Amygdala (tissue), 56 donors: ENCODE measurements around the gene ABI3BP.

Experiments
- DNase-seq, 56 donors: peaks; one replicate each; lab custom pipeline; 2025; lab: John Stamatoyannopoulos, UW

Gene ABI3BP

DNA sequence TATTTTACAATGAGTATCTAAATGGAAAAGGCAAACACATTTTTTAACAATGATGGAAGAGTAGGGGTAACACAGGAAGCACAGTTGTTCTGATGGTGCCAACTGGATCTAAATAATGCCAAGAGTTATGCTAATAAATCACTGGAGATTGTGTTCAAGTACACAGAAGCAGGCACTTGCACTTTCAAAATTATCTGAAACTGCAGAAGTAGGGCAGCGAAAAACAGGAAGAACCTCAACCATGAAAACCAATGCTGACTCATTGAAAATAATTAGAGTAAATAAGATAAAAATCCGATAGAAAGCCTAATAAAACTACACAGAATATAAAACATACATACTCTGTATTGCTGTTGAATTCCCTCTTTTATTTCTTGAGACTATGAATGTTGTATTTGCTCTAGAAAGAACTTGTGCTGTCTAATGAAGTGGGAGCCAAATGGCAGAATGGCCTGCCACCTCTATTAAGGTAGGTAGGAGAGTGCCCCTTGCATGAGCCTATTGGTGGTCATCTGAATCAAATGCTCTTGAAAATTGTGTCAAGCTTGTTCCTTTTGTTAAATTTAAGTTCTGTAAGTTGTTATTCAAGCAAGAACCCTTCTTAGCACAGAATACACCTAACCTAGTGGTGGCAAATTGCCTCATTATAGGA lies 93.7 kb downstream of the ABI3BP start:
- no peak for DNase-seq

DNA sequence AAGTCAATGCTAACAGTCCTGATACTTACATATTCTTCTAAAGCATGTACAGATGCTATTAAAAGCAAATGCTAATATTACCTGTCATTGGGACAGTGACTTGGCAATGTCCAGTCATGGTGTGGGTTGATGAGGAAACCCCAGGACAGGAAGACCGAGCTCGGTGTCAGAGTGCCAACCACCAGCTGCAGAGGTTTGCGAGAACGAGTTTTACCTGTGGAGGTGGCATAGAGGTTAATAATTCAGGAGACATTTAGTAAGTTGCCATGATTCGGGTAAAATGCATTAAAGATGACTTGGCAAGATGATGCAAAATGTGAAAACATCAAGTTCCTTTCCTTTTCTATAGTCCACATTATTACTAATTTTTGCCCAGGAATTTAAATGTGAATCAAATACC lies 94.5 kb downstream of the ABI3BP start:
- no peak for DNase-seq

- no peak for DNase-seq
These were observed 96.2 kb downstream of the ABI3BP start for GRCh38 chr3:100896994-100897393.

DNA sequence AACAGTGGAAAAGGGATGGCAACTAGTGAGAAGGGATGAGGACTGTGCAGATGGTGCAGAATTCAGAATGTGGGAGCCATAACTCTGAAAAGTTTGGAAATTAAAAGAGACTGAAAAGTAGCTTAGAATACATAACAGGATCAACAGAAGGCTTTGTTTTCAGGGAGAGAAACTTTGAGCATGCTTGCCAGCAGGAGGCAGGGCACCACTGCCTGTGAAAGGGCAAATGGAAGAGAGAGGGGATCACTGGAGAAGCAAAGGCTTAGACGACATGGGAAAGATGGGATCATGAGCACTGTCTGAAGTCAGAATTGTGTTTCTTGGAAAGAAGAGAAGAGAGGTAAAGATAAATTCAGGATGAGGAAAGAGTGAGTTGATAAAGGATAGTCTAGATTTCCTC lies 99.6 kb downstream of the ABI3BP start:
- peak in 1 of 56 donors; percentile 5 for DNase-seq

DNA sequence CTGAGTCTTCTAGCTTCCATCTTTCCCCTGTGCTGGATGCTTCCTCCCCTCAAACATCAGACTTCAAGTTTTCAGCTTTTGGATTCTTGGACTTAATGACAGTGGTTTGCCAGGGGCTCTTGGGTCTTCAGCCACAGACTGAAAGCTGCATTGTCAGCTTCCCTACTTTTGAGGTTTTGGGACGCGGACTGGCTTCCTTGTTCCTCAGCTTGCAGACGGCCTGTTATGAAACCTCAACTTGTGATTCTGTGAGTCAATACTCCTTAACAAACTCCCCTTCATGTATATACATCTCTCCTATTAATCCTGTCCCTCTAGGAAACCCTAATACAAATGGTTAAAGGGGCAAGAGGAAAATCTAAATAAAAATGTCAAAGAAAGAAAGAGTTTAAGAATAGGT lies 100.1 kb downstream of the ABI3BP start:
- DNase-seq, result peak in 3 of 56 donors; percentile 7 to 27 (median 23)

GRCh38 chr3:100891827-100892226 lies 101.4 kb downstream of the ABI3BP start:
- DNase-seq, result no peak

- DNase-seq, result no peak
These were observed 102.2 kb downstream of the ABI3BP start for GRCh38 chr3:100891033-100891432.

- no peak for DNase-seq
These were observed 104.3 kb downstream of the ABI3BP start for GRCh38 chr3:100888881-100889280.

DNA sequence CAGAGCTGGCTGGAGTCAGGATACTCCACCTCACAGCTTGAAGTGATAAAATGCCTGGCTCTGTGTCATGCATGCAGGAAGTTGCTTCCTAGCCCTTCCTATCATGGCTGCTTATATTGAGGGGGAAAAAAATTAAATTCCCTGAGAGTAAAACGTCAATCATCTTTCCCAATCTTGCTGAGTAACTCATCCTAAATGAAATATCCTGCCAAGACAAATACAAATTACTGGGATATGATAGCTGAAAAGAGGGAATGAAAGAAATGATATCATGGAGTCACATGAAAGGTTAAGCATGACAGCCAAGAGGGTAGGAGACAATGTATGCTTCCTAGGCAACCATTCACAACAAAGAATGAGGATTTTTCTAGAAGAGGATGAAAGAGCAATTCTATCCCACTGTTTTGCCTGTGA lies 110.6 kb downstream of the ABI3BP start:
- DNase-seq, result no peak

DNA sequence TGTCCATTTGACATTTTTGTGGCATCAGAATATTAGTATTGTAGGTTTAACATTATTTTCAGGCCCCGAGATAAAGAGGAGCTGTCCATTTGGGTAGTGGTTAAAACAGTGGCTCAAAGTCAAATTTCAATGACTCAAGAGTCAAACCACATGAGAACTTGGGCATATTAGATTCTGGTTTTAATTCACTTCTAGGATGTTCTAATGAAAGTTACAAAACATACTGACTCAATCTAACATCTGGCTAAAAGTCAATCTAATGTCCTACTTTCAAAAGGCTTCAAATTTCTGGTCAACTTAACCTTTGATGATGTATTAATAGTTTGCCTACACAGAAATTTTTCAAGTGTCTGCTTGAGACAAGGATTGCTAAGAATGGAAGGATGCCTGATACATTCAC lies 112.4 kb downstream of the ABI3BP start:
- DNase-seq, result no peak

DNA sequence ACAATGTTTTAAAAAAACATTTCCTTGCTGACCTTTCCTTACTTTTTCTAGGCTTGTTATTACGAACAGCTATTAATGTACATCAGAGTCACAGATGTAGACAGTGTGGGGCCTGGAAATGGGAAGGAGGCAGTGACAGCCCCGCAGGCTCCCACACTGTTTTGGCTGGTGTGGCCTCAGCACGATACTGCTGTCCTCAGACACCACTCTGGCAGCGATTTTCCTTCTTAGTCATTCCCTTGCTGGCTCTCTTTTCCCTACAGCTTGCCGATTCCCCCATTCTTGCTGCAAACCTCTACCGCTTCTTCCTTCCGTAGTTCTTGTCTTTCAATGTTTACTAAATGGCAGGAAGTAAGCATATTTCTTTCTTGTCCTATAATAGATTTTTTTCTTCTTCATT lies 113.1 kb downstream of the ABI3BP start:
- peak in 2 of 56 donors; percentile 1 to 3 for DNase-seq

DNA sequence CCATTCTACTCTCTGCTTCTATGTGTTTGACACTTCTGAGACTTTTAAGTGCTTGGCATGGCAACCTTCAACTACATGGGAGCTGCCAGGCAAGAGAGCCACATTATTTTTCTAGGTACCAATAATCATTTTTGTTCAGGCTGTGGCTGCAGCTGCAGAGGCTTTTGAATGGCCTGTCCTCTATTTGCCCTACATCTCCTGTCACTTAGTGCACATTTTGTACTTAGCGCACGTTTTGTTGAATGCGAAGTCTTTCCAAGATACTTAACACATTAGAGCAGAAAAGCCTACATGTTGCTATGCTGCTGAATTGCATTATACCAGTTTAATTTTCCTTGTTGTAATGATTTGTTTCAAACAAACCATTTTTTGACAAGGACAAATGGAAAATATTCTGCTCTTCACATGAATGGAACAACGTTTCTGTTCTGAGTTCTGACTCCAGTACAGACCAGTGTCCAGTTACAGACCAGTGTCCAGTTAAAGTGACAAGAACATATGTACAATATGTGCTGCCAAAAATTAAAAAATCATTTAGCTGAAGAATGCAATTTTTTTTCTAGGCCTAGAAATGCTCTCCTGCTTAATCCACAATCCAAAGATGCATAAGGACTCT lies 113.9 kb downstream of the ABI3BP start:
- DNase-seq, result peak in 1 of 56 donors; percentile 2

- DNase-seq, result no peak
These were observed 115.9 kb downstream of the ABI3BP start for GRCh38 chr3:100877286-100877685.

DNA sequence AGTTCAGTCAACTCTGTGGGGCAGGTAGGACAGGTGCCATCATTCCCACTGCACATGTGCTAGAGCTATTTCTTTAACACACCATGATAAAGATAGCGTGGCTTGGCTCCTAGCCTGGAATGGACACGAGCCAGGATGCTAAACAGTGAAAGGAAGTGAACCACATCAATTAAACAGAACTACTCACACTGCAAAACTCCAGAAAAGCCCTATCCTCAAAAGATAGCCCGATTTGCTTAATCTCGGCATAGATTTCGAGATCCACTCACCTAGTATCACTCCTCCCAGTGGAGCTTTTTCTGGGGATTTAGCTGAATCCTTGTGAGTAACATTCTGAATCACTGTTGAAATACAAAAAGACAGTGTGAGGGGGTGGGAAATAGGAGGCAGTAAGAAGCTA lies 118.0 kb downstream of the ABI3BP start:
- DNase-seq, result peak in 2 of 56 donors; percentile 1 to 51

DNA sequence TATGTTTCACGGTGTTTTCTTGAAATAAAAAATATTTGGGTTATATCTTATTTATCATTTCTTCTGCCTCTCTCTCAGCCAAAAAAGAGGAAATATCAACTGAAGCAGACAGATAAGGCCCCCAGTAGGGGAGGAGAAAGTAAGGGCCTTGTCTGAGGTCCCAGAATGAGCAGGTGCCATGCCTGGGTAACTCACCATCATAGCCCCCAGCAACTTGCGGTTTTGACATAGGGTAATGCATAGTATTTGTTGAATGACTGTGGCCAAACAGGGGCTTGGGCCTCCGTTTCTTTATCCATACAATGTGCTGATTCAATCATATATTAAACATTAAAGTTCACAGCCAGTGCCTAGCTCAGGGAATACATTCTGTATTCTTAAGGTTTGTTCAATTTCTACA lies 119.6 kb downstream of the ABI3BP start:
- no peak for DNase-seq

DNA sequence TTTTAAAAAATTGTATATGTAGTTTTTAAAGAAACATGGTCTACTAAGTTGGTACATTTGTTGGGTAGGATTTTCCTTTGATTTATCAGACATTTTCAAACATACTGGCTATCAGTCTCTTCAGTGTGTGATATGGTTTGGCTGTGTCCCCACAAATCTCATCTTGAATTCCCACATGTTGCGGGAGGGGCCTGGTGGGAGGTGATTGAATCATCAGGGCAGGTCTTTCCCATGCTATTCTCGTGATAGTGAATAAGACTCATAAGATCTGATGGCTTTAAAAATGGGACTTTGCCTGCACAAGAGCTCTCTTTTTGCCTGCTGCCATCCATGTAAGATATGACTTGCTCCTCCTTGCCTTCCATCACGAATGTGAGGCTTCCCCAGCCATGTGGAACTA lies 121.9 kb downstream of the ABI3BP start:
- no peak for DNase-seq

DNA sequence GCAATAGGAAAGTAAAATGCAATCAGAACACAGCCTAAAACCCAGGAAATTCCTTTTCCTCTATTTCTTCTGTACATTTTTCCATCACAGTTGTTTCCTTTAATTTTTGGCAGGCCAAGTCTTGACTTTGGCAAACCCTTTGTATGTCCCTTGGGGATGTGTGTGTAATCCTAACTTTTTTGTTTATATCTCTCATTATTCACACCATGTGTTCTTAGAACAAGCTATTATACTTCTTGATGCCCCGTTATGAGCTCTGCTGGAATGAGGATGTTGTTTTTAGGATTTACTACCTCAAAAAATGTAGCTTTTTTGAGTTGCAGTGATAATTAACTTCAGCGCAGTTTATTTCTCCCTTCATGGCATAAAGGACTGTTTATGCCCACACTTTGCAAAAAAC lies 123.4 kb downstream of the ABI3BP start:
- no peak for DNase-seq

DNA sequence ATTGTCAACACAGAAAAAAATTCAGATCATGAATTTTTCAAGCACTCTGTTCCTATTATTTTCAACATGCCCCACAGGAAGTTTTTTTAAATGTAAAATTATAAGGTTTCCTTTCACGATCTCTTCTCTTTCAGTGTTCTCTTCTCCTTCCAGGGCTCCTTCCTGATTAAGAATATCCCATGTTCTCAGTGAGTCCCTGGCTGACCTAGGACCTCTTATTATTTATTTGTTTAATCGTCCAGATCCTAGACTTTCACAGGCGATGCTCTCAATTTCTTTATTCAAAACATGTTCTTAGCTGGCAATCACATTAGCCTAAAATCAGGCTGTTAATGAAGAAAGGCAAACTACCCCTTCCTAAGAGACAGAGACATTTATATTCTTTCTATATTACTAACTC lies 124.3 kb downstream of the ABI3BP start:
- DNase-seq, result no peak

DNA sequence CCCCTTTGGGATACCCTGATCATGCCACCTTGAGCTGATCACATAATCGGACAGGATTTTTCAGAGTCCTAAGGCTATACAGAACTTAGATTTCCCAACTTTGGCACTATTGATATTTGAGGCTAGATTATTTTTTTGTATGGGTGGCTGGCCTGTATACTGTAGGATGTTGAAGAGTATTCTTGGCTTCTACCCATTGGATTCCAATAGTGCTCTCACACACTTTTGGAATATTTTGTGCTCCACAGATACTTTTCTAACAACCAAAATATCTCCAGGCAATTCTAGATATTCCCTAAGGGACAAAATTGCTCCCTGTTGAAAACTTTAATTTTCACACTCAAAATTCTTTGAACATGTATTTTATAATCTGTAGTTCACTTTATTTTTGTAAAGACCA lies 125.1 kb downstream of the ABI3BP start:
- no peak for DNase-seq

GRCh38 chr3:100865442-100865841 lies 127.8 kb downstream of the ABI3BP start:
- DNase-seq, result no peak

GRCh38 chr3:100864471-100865250 lies 128.6 kb downstream of the ABI3BP start:
- DNase-seq, result no peak

- no peak for DNase-seq
These were observed 135.4 kb downstream of the ABI3BP start for GRCh38 chr3:100857863-100858262.
